Thyroid gland (tissue), 4 donors: ENCODE results near the gene CLEC3A.

ENCODE experiments used
- POLR2A ChIP-seq, 2 donors: fragments of 450-650 bp; IDR thresholded peaks; one replicate each; pipeline ENCODE4 v1.6.1; 2017; ENCODE audit warnings: antibody characterized with exemption in 2 of 2, mild to moderate bottlenecking in 2 of 2, moderate library complexity in 1 of 2
- TF ChIP-seq, protein P1 (sequence below), 6 experiments: fragments of 200-600 bp in 3 of 6; fragments of 450-650 bp in 3 of 6; sonication (generic) in 3 of 6; IDR thresholded peaks; one replicate each; pipeline ENCODE4 v1.5.1; 2016 to 2019; ENCODE audit warnings: antibody characterized with exemption in 6 of 6, mild to moderate bottlenecking in 2 of 6, inconsistent platforms in 1 of 6, moderate library complexity in 1 of 6

DNA sequence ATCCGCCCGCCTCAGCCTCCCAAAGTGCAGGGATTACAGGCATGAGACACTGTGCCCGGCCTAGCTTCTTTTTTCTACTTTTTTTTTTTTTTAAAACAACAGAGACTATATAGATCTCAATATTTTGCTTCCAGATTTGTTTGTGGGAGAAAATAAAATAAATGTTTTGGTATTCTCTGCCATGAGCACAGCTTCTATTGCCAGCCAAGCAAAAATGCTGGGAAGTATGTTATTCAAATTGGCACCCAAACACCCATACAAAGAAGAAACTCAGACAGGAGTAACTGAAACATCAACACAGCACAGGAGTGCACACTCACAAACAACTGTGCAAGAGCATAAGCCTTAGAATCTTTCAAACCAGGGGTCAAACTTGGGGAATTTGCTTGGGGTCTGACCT, 37.2 kb upstream of the CLEC3A start:
- TF ChIP-seq, protein P1, sequence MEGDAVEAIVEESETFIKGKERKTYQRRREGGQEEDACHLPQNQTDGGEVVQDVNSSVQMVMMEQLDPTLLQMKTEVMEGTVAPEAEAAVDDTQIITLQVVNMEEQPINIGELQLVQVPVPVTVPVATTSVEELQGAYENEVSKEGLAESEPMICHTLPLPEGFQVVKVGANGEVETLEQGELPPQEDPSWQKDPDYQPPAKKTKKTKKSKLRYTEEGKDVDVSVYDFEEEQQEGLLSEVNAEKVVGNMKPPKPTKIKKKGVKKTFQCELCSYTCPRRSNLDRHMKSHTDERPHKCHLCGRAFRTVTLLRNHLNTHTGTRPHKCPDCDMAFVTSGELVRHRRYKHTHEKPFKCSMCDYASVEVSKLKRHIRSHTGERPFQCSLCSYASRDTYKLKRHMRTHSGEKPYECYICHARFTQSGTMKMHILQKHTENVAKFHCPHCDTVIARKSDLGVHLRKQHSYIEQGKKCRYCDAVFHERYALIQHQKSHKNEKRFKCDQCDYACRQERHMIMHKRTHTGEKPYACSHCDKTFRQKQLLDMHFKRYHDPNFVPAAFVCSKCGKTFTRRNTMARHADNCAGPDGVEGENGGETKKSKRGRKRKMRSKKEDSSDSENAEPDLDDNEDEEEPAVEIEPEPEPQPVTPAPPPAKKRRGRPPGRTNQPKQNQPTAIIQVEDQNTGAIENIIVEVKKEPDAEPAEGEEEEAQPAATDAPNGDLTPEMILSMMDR (IDR thresholded peaks at IDR 0.05) = no peak
- no peak for TF ChIP-seq POLR2A (IDR thresholded peaks at IDR 0.05)
